Gastrocnemius medialis (tissue), 4 donors: Measurements from ENCODE around the gene SULT1A1.

Experiments
- CTCF ChIP-seq, 5 experiments: fragments of 450-650 bp in 3 of 5; fragments of 200-600 bp in 2 of 5; sonication (generic) in 2 of 5; IDR thresholded peaks in 4 of 5; conservative IDR thresholded peaks in 1 of 5; 1 replicate in 4 of 5; 2 replicates in 1 of 5; pipeline ENCODE4 v1.5.1; 2016 to 2019; ENCODE audit warnings: antibody characterized with exemption in 5 of 5, mild to moderate bottlenecking in 3 of 5, moderate library complexity in 3 of 5
- POLR2A ChIP-seq, 2 donors: fragments of 450-650 bp; IDR thresholded peaks; one replicate each; pipeline ENCODE4 v1.6.1; 2017; ENCODE audit warnings: antibody characterized with exemption in 2 of 2, mild to moderate bottlenecking in 2 of 2, moderate library complexity in 2 of 2

GRCh38 chr16:28575446-28576109 lies 34.3 kb downstream of the SULT1A1 start:
- TF ChIP-seq CTCF (IDR thresholded peaks at IDR 0.05 in 4 of 5, conservative IDR thresholded peaks at IDR 0.05 in 1 of 5) (no peak), POLR2A (IDR thresholded peaks at IDR 0.05) (no peak)
